K562 (cell line): ENCODE measurements around the gene CALCOCO2. TPM values are rescaled to one million over a fixed set of nuclear protein-coding genes. Genes with fewer than 3 reads are reported as not detected.
A peak's percentile ranks its signal among the peaks of the same experiment; 100 is the strongest.

ENCODE experiments used
- CBFB ChIP-seq: sonication (generic); formaldehyde crosslinking; IDR thresholded peaks from 2 replicates; pipeline ENCODE4 v1.4.0; 2020; ENCODE audit warnings: mild to moderate bottlenecking, missing genetic modification reagents
- CBX3 ChIP-seq, 2 experiments: IDR thresholded peaks; 1 replicate in 1 of 2; 2 replicates in 1 of 2; pipeline ENCODE4 v1.6.1; 2012; ENCODE audit warnings: inconsistent platforms in 2 of 2, low read length in 2 of 2, borderline replicate concordance in 1 of 2, control low read depth in 1 of 2
- EZH2 ChIP-seq: IDR thresholded peaks from 2 replicates; pipeline ENCODE4 v1.6.1; 2012; ENCODE audit warnings: low read depth, mild to moderate bottlenecking, inconsistent platforms, low read length, borderline replicate concordance
- KLF16 ChIP-seq: IDR thresholded peaks from 2 replicates; pipeline ENCODE4 v1.6.1; 2016; ENCODE audit warnings: antibody characterized with exemption
- MCM3 ChIP-seq: fragments of 450-650 bp; IDR thresholded peaks from 2 replicates; pipeline ENCODE4 v1.6.1; 2016
- NFIC ChIP-seq: fragments of 450-650 bp; IDR thresholded peaks from 2 replicates; pipeline ENCODE4 v1.6.1; 2017; ENCODE audit warnings: mild to moderate bottlenecking, inconsistent platforms
- SIN3B ChIP-seq: fragments of 450-650 bp; IDR thresholded peaks from 2 replicates; pipeline ENCODE4 v1.6.1; 2017; ENCODE audit warnings: low read depth, mild to moderate bottlenecking, moderate library complexity
- SREBF2 ChIP-seq: sonication (generic); formaldehyde crosslinking; IDR thresholded peaks from 2 replicates; pipeline ENCODE4 v1.4.0; 2020; ENCODE audit warnings: mild to moderate bottlenecking, missing genetic modification reagents
- TCFL5 ChIP-seq: fragments of 250-450 bp; sonication (Bioruptor Pico); conservative IDR thresholded peaks from 2 replicates; pipeline ENCODE4 v1.6.1; 2021; ENCODE audit warnings: mild to moderate bottlenecking, moderate library complexity, matching md5 sums
- U2AF1 ChIP-seq: fragments of 200-400 bp; formaldehyde crosslinking; optimal IDR thresholded peaks from 2 replicates; pipeline ENCODE3; 2017; ENCODE audit warnings: mild to moderate bottlenecking, low read depth, low read length, moderate library complexity
- ZFP36 ChIP-seq: fragments of 150-350 bp; IDR thresholded peaks from 2 replicates; pipeline ENCODE4 v1.6.1; 2018; ENCODE audit warnings: low read length, low read depth; ENCODE audit not compliant: partially characterized antibody
- ZKSCAN3 ChIP-seq: fragments of 250-450 bp; sonication (Bioruptor Pico); IDR thresholded peaks from 2 replicates; pipeline ENCODE4 v1.4.0; 2020
- ZNF785 ChIP-seq: fragments of 250-450 bp; sonication (Bioruptor Pico); IDR thresholded peaks from 2 replicates; pipeline ENCODE4 v1.4.0; 2020; ENCODE audit warnings: mild to moderate bottlenecking
- polyA plus RNA-seq, 8 experiments: library from polyadenylated mRNA; depleted of rRNA in 4 of 8; stranded (reverse) in 5 of 8; unstranded in 3 of 8; fragments of >200 nt; fragmentation: Nextera tagmentation in 2 of 8; fragmentation: Illumina TruSeq in 1 of 8; extraction: Ambion mirVana in 2 of 8; extraction: Trizol in 1 of 8; gene quantifications; 2 replicates each; pipeline versions ENCODE4 v1.2.1 to v1.2.3, GENCODE V29; 2011 to 2014; ENCODE audit warnings: inconsistent platforms in 1 of 8, missing spikeins in 1 of 8
- total RNA-seq, 7 experiments: library from RNA; depleted of rRNA in 6 of 7; stranded (reverse); fragments of >200 nt in 6 of 7; fragmentation: Illumina TruSeq in 2 of 7; extraction: Trizol in 2 of 7; gene quantifications; 2 replicates each; pipeline versions ENCODE4 v1.2.1 to v1.2.3, GENCODE V29; 2011 to 2021; ENCODE audit warnings: low replicate concordance in 1 of 7
- TF ChIP-seq, protein P1 (sequence below), 2 experiments: fragments of 450-650 bp; IDR thresholded peaks; 2 replicates each; pipeline ENCODE4 v1.6.1; 2016; ENCODE audit warnings: mild to moderate bottlenecking in 2 of 2, borderline replicate concordance in 1 of 2, low read depth in 1 of 2, moderate library complexity in 1 of 2
- TF ChIP-seq, protein P2 (sequence below): fragments of 250-450 bp; sonication (Bioruptor Pico); IDR thresholded peaks from 2 replicates; pipeline ENCODE4 v1.8.0; 2022; ENCODE audit warnings: inconsistent platforms
- TF ChIP-seq, protein P3 (sequence below): fragments of 250-450 bp; sonication (Bioruptor Pico); IDR thresholded peaks from 2 replicates; pipeline ENCODE4 v1.8.0; 2022; ENCODE audit warnings: moderate library complexity, mild to moderate bottlenecking, inconsistent platforms

CALCOCO2 gene
- total and polyA plus RNA-seq, 9 of the 15 experiments (the other 6 are each of a cell fraction or from before 2014, with no cell fraction given): 24.1 to 87.3 (median 67.5) TPM

DNA sequence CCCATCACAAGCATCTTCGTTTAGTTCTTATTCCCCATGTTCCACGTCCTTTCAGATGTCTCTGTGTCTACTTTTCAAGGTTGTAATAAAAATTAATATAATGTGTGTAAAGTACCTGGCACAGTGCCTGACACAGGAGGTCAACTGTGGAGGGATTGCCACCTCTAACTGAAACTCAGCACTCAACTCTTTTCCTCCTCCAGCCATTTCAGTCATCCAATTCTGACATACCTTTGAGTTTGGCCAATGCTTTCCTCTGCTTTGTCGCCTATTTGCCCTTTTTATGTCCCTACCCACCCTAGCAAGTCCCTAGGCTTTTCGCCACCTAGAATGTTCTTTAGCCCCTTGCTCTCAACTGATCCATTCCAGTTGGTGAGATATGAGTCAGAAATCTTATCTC lies 78.9 kb downstream of the CALCOCO2 start (continued):
- TF ChIP-seq, protein P1, sequence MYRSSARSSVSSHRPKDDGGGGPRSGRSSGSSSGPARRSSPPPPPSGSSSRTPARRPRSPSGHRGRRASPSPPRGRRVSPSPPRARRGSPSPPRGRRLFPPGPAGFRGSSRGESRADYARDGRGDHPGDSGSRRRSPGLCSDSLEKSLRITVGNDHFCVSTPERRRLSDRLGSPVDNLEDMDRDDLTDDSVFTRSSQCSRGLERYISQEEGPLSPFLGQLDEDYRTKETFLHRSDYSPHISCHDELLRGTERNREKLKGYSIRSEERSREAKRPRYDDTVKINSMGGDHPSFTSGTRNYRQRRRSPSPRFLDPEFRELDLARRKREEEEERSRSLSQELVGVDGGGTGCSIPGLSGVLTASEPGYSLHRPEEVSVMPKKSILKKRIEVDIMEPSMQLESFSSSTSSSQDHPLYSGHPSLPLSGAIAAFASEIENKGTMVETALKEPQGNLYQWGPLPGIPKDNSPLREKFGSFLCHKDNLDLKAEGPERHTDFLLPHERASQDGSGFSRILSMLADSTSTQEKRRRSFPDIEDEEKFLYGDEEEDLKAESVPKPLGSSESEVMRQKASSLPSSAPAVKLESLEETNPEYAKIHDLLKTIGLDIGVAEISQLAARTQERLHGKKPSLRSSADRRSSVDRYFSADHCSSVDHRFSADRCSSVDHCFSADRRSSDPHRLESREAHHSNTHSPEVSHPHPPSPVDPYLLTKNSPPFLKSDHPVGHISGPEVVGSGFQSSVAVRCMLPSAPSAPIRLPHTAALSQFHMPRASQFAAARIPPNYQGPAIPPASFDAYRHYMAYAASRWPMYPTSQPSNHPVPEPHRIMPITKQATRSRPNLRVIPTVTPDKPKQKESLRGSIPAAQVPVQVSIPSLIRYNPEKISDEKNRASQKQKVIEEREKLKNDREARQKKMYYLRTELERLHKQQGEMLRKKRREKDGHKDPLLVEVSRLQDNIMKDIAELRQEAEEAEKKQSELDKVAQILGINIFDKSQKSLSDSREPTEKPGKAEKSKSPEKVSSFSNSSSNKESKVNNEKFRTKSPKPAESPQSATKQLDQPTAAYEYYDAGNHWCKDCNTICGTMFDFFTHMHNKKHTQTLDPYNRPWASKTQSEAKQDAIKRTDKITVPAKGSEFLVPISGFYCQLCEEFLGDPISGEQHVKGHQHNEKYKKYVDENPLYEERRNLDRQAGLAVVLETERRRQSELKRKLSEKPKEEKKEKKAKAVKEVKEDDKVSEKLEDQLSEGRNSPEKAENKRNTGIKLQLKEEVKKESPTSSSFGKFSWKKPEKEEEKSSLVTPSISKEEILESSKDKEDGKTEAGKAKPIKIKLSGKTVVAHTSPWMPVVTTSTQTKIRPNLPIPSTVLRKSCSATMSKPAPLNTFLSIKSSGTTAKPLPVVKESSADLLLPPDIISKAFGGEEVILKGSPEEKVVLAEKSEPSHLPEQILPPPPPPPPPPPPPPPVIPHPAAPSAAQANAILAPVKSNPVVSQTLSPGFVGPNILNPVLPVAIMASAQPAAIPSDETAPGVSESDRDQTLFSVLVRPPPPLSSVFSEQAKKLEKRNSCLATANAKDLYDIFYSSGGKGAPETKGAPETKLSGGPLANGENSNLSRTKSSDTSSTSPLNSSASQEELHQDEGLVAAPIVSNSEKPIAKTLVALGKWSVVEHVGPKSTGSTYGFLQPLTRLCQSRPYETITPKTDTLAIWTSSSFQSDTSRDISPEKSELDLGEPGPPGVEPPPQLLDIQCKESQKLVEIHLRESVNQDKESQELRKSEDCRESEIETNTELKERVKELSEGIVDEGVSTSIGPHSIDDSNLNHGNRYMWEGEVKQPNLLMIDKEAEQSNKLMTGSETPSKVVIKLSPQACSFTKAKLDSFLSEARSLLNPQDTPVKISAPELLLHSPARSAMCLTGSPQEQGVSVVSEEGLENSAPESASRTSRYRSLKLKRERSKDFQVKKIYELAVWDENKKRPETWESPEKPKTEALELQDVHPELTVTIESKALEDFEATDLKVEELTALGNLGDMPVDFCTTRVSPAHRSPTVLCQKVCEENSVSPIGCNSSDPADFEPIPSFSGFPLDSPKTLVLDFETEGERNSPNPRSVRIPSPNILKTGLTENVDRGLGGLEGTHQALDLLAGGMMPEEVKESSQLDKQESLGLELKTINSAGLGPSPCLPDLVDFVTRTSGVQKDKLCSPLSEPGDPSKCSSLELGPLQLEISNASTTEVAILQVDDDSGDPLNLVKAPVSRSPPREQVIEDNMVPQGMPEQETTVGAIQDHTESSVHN (IDR thresholded peaks at IDR 0.05; ENCODE audit: borderline replicate concordance in 1 of 2, low read depth in 1 of 2): no peak
- TF ChIP-seq U2AF1 (no peak), KLF16 (no peak), SIN3B (no peak), ZFP36 (no peak), CBFB (CRISPR knock-in tag) (no peak), EZH2 (no peak), NFIC (peak; percentile 50; the same call in 1 of the 2 replicates), SREBF2 (CRISPR knock-in tag) (no peak), ZKSCAN3 (no peak), ZNF785 (CRISPR knock-in tag) (no peak), TCFL5 (CRISPR knock-in tag) (no peak), CBX3 (IDR thresholded peaks at IDR 0.05; ENCODE audit: borderline replicate concordance in 1 of 2, low read length in 2 of 2) (no peak), MCM3 (no peak)
- TF ChIP-seq, protein P2, sequence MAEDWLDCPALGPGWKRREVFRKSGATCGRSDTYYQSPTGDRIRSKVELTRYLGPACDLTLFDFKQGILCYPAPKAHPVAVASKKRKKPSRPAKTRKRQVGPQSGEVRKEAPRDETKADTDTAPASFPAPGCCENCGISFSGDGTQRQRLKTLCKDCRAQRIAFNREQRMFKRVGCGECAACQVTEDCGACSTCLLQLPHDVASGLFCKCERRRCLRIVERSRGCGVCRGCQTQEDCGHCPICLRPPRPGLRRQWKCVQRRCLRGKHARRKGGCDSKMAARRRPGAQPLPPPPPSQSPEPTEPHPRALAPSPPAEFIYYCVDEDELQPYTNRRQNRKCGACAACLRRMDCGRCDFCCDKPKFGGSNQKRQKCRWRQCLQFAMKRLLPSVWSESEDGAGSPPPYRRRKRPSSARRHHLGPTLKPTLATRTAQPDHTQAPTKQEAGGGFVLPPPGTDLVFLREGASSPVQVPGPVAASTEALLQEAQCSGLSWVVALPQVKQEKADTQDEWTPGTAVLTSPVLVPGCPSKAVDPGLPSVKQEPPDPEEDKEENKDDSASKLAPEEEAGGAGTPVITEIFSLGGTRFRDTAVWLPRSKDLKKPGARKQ (CRISPR knock-in tag): no peak
- TF ChIP-seq, protein P3, sequence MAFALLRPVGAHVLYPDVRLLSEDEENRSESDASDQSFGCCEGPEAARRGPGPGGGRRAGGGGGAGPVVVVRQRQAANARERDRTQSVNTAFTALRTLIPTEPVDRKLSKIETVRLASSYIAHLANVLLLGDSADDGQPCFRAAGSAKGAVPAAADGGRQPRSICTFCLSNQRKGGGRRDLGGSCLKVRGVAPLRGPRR (CRISPR knock-in tag): no peak
